NCI-H2196 treated with DMSO at 0.1 percent for 48 hours (cell line): ENCODE data around the gene DNAH9.
"Not testable (repeated sequence)": the region's sequence is repeated elsewhere in the genome, so short reads cannot be mapped to it uniquely, and the experiment has no call there.

Source experiments
- DNase-seq: peaks from one replicate; lab custom pipeline; 2025; ENCODE audit not compliant: unreplicated experiment; lab: John Stamatoyannopoulos, UW

DNAH9 gene

GRCh38 chr17:11899537-11899942 is 301.3 kb downstream of the DNAH9 start:
- DNase-seq, result no peak

DNA sequence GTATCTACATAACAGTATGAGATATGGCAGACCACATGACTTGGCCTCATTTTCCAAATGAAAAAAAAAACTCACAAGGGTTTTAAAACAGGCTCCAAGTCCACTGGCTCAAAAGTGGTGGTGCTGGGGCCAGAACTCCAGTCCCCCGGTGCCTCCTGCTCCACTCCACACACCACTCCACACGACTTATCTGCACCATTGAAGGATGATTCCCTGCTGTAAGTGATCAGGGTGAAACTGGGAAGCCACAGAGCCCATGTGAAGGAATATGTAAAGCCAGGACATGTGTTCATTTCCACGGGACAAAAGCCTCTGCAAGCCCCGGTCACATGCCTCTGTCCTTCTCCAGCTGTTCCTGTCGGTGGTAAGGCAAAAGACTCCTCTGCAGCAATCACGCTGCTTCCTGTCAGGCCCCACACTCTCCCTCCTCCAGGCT is 301.8 kb downstream of the DNAH9 start:
- no peak for DNase-seq

- DNase-seq, result no peak
Observed at GRCh38 chr17:11900655-11901054, 302.4 kb downstream of the DNAH9 start.

DNA sequence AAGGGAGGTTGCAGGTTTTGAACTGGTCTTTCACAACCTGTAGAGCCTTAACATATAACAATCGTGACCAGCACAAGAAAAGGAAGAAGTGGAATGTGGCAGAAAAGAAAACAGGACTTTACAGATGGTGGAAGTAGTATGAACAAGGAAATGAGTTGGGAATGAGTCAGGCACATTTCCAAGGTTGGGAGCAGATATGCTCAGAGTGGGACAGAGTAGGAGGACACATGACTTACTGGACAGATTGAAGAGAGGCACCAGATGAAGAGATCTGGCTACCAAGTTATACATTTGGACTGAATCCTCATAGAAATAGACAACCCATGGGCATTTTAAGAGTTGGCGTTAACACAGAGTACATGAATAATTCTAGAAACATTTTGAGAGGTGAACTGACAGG is 303.7 kb downstream of the DNAH9 start:
- DNase-seq, result no peak

- no peak for DNase-seq
Observed at GRCh38 chr17:11908711-11909146, 310.5 kb downstream of the DNAH9 start.

DNA sequence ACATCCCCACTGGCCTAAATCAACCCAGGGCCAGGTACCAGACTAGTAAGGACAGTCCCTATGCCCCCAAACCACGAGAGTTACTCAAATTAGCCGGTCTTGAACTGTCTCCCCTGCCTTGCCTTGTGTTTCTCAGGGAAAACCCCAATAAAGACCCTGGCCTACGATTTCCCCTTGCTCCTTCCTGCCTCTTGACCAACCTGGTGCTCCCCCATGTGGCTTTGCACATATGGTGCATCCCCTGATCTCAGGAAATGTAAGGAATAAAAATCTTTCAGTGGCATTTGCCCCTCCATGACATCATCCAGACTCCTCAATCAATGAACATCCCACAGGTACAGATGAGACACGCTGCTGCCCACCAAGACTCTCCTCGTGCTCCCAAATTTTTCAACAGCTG is 311.1 kb downstream of the DNAH9 start:
- DNase-seq, result no peak

GRCh38 chr17:11916091-11916490 is 317.8 kb downstream of the DNAH9 start:
- DNase-seq, result no peak

DNA sequence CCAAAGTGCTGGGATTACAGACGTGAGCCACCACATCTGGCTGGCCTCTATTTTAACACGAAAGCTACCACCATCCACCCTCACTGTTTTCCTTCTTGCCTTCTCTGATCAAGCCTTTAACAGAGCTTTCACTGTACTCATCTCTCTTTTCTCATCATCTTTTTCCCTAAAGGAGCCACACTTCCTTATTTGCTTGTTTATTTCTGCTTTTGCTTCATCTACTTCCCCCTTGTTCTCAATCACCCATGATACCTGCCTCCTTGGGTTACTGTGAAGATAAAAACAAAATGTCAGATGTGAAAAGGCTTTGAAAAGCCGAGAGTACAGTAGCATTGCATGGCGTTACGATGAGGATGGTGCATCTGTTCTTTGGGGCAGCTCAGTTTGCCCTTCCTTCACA is 319.1 kb downstream of the DNAH9 start:
- DNase-seq, result no peak

- DNase-seq, result no peak
Observed at GRCh38 chr17:11921296-11921695, 323.0 kb downstream of the DNAH9 start.

GRCh38 chr17:11922638-11923037 is 324.4 kb downstream of the DNAH9 start:
- no peak for DNase-seq

DNA sequence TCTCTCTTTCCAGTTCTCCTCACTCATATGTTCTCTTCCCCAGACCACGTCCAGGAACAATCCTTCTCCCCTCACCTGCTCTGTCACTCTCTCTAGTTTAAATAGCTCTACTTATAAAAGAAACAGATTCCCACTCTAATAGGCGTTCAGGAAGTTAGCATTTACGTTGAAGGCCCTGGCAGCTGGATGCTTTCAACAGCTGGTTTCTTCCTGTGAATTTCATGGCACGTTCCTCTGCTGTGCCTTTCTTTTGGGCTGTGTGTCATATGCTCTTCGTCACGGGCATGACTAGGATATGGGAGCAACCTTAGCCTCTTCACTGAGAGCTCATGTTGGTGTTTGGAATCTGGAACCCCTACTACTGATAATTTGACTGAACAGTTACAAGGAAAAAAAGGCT is 325.8 kb downstream of the DNAH9 start:
- no peak for DNase-seq

DNA sequence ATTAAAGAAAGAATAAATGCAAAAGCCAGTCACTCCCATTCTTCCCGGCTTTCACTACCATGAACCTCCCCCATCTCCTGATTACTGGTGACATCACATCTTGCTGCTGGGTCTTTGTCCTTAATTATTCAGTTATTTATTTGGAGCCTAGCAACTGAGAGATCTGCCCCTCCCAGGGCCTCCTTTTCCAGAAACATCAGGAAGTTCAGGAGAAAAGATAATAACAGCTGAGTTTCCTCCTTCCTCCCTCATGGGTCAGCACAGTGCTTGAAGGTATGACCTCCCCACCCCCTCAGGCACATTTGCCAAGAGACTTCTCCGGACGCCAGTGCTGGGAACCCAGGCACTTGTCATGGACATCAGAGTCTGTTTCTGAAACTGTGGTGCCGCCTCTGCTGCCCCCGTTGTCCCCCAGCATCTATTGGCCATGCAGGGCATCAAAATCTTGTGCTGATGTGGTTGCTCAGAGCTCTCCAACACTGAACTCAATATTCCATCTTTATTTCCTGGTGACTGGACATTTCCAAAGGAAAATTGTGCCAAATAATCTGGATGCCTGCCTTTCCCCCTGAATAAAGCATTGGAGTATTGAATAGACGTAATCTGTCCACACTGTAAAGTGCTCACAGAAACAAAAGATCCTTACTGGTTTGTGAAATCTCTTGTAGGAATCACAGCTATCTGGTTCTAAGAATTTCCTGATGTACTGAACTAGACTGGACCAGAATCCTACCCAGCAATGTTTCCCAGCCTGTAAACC is 327.2 kb downstream of the DNAH9 start:
- DNase-seq, result no peak

DNA sequence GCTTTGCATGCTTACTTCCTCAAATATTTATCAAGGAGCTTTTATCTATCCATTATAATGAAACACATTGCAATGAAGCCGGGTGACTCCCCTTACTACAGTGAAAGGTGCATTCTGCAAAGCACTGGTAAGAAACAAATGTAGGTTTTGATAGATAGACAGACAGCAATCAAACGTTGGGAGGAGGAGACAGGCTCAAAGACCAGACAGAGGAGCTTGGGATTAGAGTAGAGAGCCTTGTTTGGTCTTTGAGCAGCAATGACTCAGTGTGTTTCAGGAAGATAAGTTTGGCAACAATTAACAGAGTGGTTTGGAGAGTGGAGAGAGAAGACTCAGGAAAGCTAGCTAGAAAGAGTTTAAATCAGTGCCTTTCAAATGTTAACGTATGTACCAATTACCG is 330.2 kb downstream of the DNAH9 start:
- DNase-seq, result no peak

DNA sequence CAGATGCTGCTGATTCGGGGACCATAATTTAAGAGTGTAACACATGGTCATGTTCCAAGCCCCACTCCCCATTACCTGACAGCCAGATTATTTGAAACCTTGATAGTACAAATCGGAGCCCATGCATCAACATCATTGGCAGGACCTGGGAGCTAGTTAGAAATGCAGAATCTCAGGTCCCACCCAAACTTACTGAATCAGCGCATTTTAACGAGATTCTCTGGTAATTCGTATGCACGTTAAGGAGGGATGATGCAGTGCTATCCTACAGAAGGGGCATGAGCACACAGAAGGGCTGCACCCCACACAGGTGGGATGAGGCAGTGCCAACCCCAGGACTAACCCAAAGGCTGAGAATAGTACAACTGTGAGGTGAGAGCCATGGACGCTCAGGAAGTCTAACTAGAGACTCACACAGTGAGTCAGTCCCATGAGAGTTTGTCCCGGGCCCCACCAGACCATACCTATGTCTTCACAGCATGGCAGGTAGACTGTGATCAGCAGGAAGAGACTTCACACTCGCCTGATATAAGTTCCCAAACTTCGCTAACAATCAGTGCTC is 334.1 kb downstream of the DNAH9 start:
- no peak for DNase-seq

DNA sequence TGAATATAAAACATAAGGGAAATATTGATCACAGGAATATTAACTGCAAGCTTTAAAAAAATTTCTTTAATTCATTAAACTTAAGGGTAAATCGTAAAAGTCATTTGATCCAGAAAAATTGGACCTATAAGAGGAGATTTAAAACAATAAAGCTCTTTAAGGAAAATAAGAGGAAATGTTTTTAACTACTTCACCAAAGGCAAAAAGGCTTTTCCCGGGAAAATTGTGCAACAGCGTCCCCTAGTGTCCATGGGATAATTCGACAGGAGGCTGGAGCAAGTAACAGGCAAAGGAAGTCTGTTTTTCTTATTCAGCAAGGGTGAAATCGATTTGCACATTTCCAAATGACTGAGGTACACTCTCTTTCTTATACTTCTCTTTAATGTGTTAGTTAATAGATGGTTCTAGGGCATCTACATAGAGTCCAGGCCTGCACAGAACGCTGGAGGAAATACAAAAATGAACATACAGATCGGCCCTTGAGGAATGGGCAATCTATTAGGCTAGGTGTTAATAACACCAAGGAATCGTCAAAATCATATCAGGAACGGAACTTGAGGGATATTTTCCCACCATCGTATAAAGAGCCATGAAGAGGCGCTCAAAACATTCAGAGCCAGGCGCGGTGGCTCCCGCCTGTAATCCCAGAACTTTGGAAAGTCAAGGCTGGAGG is 337.6 kb downstream of the DNAH9 start:
- DNase-seq, result peak; percentile 1

- no peak for DNase-seq
Observed at GRCh38 chr17:11940904-11941303, 342.6 kb downstream of the DNAH9 start.

- DNase-seq, result not testable (repeated sequence)
Observed at GRCh38 chr17:11943086-11943485, 344.8 kb downstream of the DNAH9 start.

DNA sequence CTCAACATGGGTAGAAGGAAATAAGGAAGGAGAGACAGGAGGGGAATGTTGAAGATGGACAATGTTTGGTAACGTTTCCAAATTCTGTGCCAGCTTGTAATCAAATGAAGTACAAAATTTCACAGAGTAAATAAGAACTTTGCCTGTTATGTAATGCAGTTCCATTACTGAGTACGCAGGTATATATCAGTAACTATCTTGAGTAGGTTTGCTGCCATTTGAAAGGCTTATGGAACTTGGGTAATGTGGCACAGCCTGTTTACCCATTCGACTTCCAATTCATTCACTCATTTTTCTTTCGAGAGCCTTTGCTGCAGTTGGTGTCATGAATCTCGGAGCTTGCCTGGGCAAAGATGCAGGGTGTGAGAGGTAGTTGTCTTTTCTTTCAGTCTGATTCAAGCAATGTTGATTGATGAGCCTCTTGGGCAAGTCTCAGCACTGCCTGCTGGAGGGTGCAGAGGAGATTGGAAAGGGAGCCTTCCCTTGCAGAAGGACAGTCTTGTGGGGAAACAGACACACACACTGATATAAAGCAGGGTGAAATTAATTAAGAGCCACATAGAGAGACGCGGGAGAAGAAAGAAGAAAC is 345.6 kb downstream of the DNAH9 start:
- DNase-seq, result no peak

GRCh38 chr17:11944587-11944986 is 346.3 kb downstream of the DNAH9 start:
- DNase-seq, result no peak

- no peak for DNase-seq
Observed at GRCh38 chr17:11948789-11949188, 350.5 kb downstream of the DNAH9 start.

GRCh38 chr17:11949571-11949970 is 351.3 kb downstream of the DNAH9 start:
- not testable (repeated sequence) for DNase-seq
